TTC549 (cell line): ENCODE data around the gene AP2A2.

Source experiments
- FAIRE-seq: peaks from 2 replicates; lab custom pipeline; 2012; peaks lifted over from hg19 to GRCh38; lab: Jason Lieb, UNC

AP2A2 gene

GRCh38 chr11:924406-925157, 1.1 kb upstream of the AP2A2 start:
- FAIRE-seq: no peak

GRCh38 chr11:925158-925495, 543 bp upstream of the AP2A2 start:
- FAIRE-seq: no peak

- no peak for FAIRE-seq
Observed at GRCh38 chr11:926341-926916, 759 bp downstream of the AP2A2 start.

GRCh38 chr11:927871-928270, 2.2 kb downstream of the AP2A2 start:
- no peak for FAIRE-seq

- FAIRE-seq: no peak
Observed at GRCh38 chr11:928786-929185, 3.1 kb downstream of the AP2A2 start.

GRCh38 chr11:929405-929804, 3.7 kb downstream of the AP2A2 start:
- no peak for FAIRE-seq

GRCh38 chr11:931385-931784, 5.7 kb downstream of the AP2A2 start:
- no peak for FAIRE-seq

- no peak for FAIRE-seq
Observed at GRCh38 chr11:932435-932834, 6.8 kb downstream of the AP2A2 start.

GRCh38 chr11:933142-933851, 7.6 kb downstream of the AP2A2 start:
- FAIRE-seq: no peak

GRCh38 chr11:933936-934335, 8.3 kb downstream of the AP2A2 start:
- no peak for FAIRE-seq

- no peak for FAIRE-seq
Observed at GRCh38 chr11:934527-934926, 8.9 kb downstream of the AP2A2 start.

- FAIRE-seq: no peak
Observed at GRCh38 chr11:936199-936598, 10.5 kb downstream of the AP2A2 start.

- no peak for FAIRE-seq
Observed at GRCh38 chr11:937841-938261, 12.2 kb downstream of the AP2A2 start.

- FAIRE-seq: no peak
Observed at GRCh38 chr11:940496-941135, 14.9 kb downstream of the AP2A2 start.

- no peak for FAIRE-seq
Observed at GRCh38 chr11:942823-943222, 17.2 kb downstream of the AP2A2 start.

- FAIRE-seq: no peak
Observed at GRCh38 chr11:944711-945470, 19.2 kb downstream of the AP2A2 start.

GRCh38 chr11:945986-946385, 20.3 kb downstream of the AP2A2 start:
- no peak for FAIRE-seq

- no peak for FAIRE-seq
Observed at GRCh38 chr11:947744-948143, 22.1 kb downstream of the AP2A2 start.

GRCh38 chr11:951507-951906, 25.8 kb downstream of the AP2A2 start:
- FAIRE-seq: no peak

- FAIRE-seq: no peak
Observed at GRCh38 chr11:952406-953385, 27.0 kb downstream of the AP2A2 start.

- FAIRE-seq: no peak
Observed at GRCh38 chr11:953512-953911, 27.8 kb downstream of the AP2A2 start.
